Neural progenitor cell (in vitro differentiated cells): Measurements from ENCODE around the gene ARFRP1. TPM values are rescaled to one million over a fixed set of nuclear protein-coding genes. Genes with fewer than 3 reads are reported as not detected.

Experiments
- DNase-seq: peaks from one replicate; pipeline ENCODE4 v3.0.0-alpha.2; 2016; ENCODE audit warnings: low spot score
- H2AFZ ChIP-seq: fragments of 200-600 bp; sonication (generic); replicated peaks from 2 replicates; pipeline ENCODE4 v1.6.1; 2016; ENCODE audit warnings: antibody characterized with exemption
- H3F3A ChIP-seq: fragments of 200-600 bp; sonication (generic); 2 replicates; pipeline ENCODE4 v1.6.1; 2016; ENCODE audit warnings: antibody characterized with exemption, low read depth
- H3K27ac ChIP-seq: fragments of 200-600 bp; sonication (generic); 2 replicates; pipeline ENCODE4 v1.5.1; 2016; ENCODE audit warnings: mild to moderate bottlenecking
- H3K27me3 ChIP-seq: fragments of 200-600 bp; sonication (generic); 2 replicates; pipeline ENCODE4 v1.6.1; 2016; ENCODE audit warnings: mild to moderate bottlenecking, moderate library complexity
- H3K36me3 ChIP-seq: fragments of 200-600 bp; sonication (generic); 2 replicates; pipeline ENCODE4 v1.5.1; 2016
- H3K4me1 ChIP-seq: fragments of 200-600 bp; sonication (generic); 2 replicates; pipeline ENCODE4 v1.6.1; 2016; ENCODE audit warnings: mixed run types
- H3K4me2 ChIP-seq: fragments of 200-600 bp; sonication (generic); 2 replicates; pipeline ENCODE4 v1.6.1; 2016
- H3K4me3 ChIP-seq: fragments of 200-600 bp; sonication (generic); 2 replicates; pipeline ENCODE4 v1.5.1; 2016
- H3K79me2 ChIP-seq: fragments of 200-600 bp; sonication (generic); 2 replicates; pipeline ENCODE4 v1.6.1; 2016; ENCODE audit warnings: low read depth
- H3K9ac ChIP-seq: fragments of 200-600 bp; sonication (generic); 2 replicates; pipeline ENCODE4 v1.6.1; 2016
- H3K9me3 ChIP-seq: fragments of 200-600 bp; sonication (generic); 2 replicates; pipeline ENCODE4 v1.5.1; 2016; ENCODE audit warnings: low read depth
- H4K20me1 ChIP-seq: fragments of 200-600 bp; sonication (generic); 2 replicates; pipeline ENCODE4 v1.6.1; 2016; ENCODE audit warnings: low read depth
- H3K27ac Mint-ChIP-seq: 3 replicates; pipeline ENCODE4 v1.8.0; 2021; ENCODE audit warnings: mixed read lengths
- H3K27me3 Mint-ChIP-seq: 2 replicates; pipeline ENCODE4 v1.8.0; 2022; ENCODE audit warnings: low read depth, mild to moderate bottlenecking, inconsistent platforms, moderate library complexity, mixed read lengths; ENCODE audit not compliant: insufficient read depth
- H3K36me3 Mint-ChIP-seq: 3 replicates; pipeline ENCODE4 v1.8.0; 2021; ENCODE audit warnings: mixed read lengths
- H3K4me1 Mint-ChIP-seq: 3 replicates; pipeline ENCODE4 v1.8.0; 2021; ENCODE audit warnings: mixed read lengths
- H3K4me3 Mint-ChIP-seq: 3 replicates; pipeline ENCODE4 v1.8.0; 2021; ENCODE audit warnings: mild to moderate bottlenecking, moderate library complexity, mixed read lengths
- H3K9me3 Mint-ChIP-seq: 3 replicates; pipeline ENCODE4 v1.8.0; 2020; ENCODE audit warnings: mixed read lengths
- CTCF ChIP-seq: fragments of 200-600 bp; sonication (generic); IDR thresholded peaks from 2 replicates; pipeline ENCODE4 v1.5.1; 2017; ENCODE audit warnings: antibody characterized with exemption, mild to moderate bottlenecking
- EZH2 ChIP-seq: fragments of 200-600 bp; sonication (generic); IDR thresholded peaks from 2 replicates; pipeline ENCODE4 v1.6.1; 2017; ENCODE audit warnings: antibody characterized with exemption, mild to moderate bottlenecking, moderate library complexity
- EZH2phosphoT487 ChIP-seq: fragments of 200-600 bp; sonication (generic); IDR thresholded peaks from 2 replicates; pipeline ENCODE4 v1.6.1; 2017; ENCODE audit warnings: antibody characterized with exemption
- total RNA-seq: library from RNA; depleted of rRNA; stranded (reverse); fragments of >200 nt; gene quantifications from 2 replicates; pipeline ENCODE4 v1.2.3, GENCODE V29; 2015; ENCODE audit warnings: low replicate concordance

Gene ARFRP1
- total RNA-seq, 1 donor from 2014 or later, result 18.3 TPM

GRCh38 chr20:63697868-63698545, 9.8 kb downstream of the ARFRP1 start:
- H3K27ac Mint-ChIP-seq, result no peak overlapping the region
- Histone ChIP-seq H3K27me3 (no peaks in the 10 kb centered on the region), H3K4me2 (no peak overlapping the region), H3K79me2 (no peaks in the 10 kb centered on the region), H4K20me1 (no peaks in the 10 kb centered on the region), H3K4me1 (peaks cover 10% of the 10 kb centered on the region), H3K27ac (no peak overlapping the region), H3K4me3 (no peak overlapping the region), H3K9me3 (no peaks in the 10 kb centered on the region), H3K9ac (no peak overlapping the region), H3F3A (peaks cover 7% of the 10 kb centered on the region), H2AFZ (no peak overlapping the region), H3K36me3 (no peaks in the 10 kb centered on the region)
- H3K9me3 Mint-ChIP-seq, result peaks cover 4% of the 10 kb centered on the region
- no peak overlapping the region for H3K4me3 Mint-ChIP-seq
- DNase-seq, result no peak
- no peaks in the 10 kb centered on the region for H3K4me1 Mint-ChIP-seq
- peaks cover 3% of the 10 kb centered on the region for H3K36me3 Mint-ChIP-seq
- TF ChIP-seq CTCF (no peak), EZH2phosphoT487 (no peak), EZH2 (no peak)
- H3K27me3 Mint-ChIP-seq, result peaks cover 10% of the 10 kb centered on the region

- peak overlapping the region; percentile 66 for H3K4me2 ChIP-seq
- H3F3A ChIP-seq, result peaks cover 7% of the 10 kb centered on the region
- no peak overlapping the region for H3K4me3 ChIP-seq
- DNase-seq, result no peak
- H3K79me2 ChIP-seq, result no peaks in the 10 kb centered on the region
- no peak overlapping the region for H2AFZ ChIP-seq
- Mint-ChIP-seq H3K4me3 (no peak overlapping the region), H3K4me1 (no peaks in the 10 kb centered on the region), H3K9me3 (peaks cover 4% of the 10 kb centered on the region), H3K36me3 (peaks cover 3% of the 10 kb centered on the region), H3K27me3 (peaks cover 11% of the 10 kb centered on the region), H3K27ac (no peak overlapping the region)
- no peaks in the 10 kb centered on the region for H4K20me1 ChIP-seq
- H3K9me3 ChIP-seq, result no peaks in the 10 kb centered on the region
- peaks cover 10% of the 10 kb centered on the region for H3K4me1 ChIP-seq
- TF ChIP-seq EZH2, result no peak
- no peak for TF ChIP-seq CTCF
- TF ChIP-seq EZH2phosphoT487, result no peak
- no peak overlapping the region for H3K27ac ChIP-seq
- no peaks in the 10 kb centered on the region for H3K27me3 ChIP-seq
- H3K9ac ChIP-seq, result no peak overlapping the region
- H3K36me3 ChIP-seq, result no peaks in the 10 kb centered on the region
Observed at GRCh38 chr20:63697357-63697867, 10.4 kb downstream of the ARFRP1 start.

GRCh38 chr20:63696628-63697356, 11.0 kb downstream of the ARFRP1 start, which contains the start of gene TNFRSF6B:
TSS of gene TNFRSF6B (plus strand) at chr20:63696652. CDS start at chr20:63696768, 116 bp downstream.
- TF ChIP-seq CTCF (no peak), EZH2phosphoT487 (no peak), EZH2 (no peak)
- H3K36me3 ChIP-seq, result no peaks in the 10 kb centered on the region
- no peaks in the 10 kb centered on the region for H3K27me3 ChIP-seq
- no peaks in the 10 kb centered on the region for H3K9me3 ChIP-seq
- H3K27ac ChIP-seq, result no peak within 1 kb of the TSS
- peaks cover 3% of the 10 kb centered on the region for H3K36me3 Mint-ChIP-seq
- no peak within 1 kb of the TSS for H3K4me3 Mint-ChIP-seq
- no peak within 1 kb of the TSS for H3K27ac Mint-ChIP-seq
- H3K9ac ChIP-seq, result no peak within 1 kb of the TSS
- H3K9me3 Mint-ChIP-seq, result peaks cover 4% of the 10 kb centered on the region
- no peak for DNase-seq
- H3K4me3 ChIP-seq, result peak within 1 kb of the TSS; percentile 24
- H3F3A ChIP-seq, result peaks cover 7% of the 10 kb centered on the region
- H4K20me1 ChIP-seq, result no peaks in the 10 kb centered on the region
- H3K4me2 ChIP-seq, result peak within 1 kb of the TSS; percentile 66
- H3K79me2 ChIP-seq, result no peaks in the 10 kb centered on the region
- H2AFZ ChIP-seq, result no peak within 1 kb of the TSS
- H3K27me3 Mint-ChIP-seq, result peaks cover 12% of the 10 kb centered on the region
- peaks cover 10% of the 10 kb centered on the region for H3K4me1 ChIP-seq
- no peaks in the 10 kb centered on the region for H3K4me1 Mint-ChIP-seq
